ENCODE results near the gene JMJD4. TPM values are rescaled to one million over a fixed set of nuclear protein-coding genes. Genes with fewer than 3 reads are reported as not detected.

The JMJD4 gene
- total RNA-seq, 1 experiment from 2014 or later = 15.1 TPM

Other genes with a start within 250 kb of the JMJD4 start
- 4.1 and 6.1 TPM in 2 replicates for gene ZNF678, start 171.7 kb downstream of the JMJD4 start, total RNA-seq (2021)
- 66.3 and 70.2 TPM in 2 replicates for gene SNAP47, start 133 bp upstream of the JMJD4 start, total RNA-seq (2021)
- not detected in 2 replicates for gene PRSS38, start 80.4 kb upstream of the JMJD4 start, total RNA-seq (2021)
- 42.2 and 42.4 TPM in 2 replicates for gene WNT9A, start 212.6 kb upstream of the JMJD4 start, total RNA-seq (2021)

Measured in PC-9 (cell line).